NCI-H460 (cell line): ENCODE data around the gene ESD. TPM values are rescaled to one million over a fixed set of nuclear protein-coding genes. Genes with fewer than 3 reads are reported as not detected.
"Not testable (repeated sequence)": the region's sequence is repeated elsewhere in the genome, so short reads cannot be mapped to it uniquely, and the experiment has no call there.

Experiments
- DNase-seq: peaks from one replicate; pipeline ENCODE4 v3.0.0-alpha.2; 2016; ENCODE audit warnings: low read depth; ENCODE audit errors: extremely low read depth
- polyA plus RNA-seq: library from polyadenylated mRNA; depleted of rRNA; stranded (reverse); fragments of >200 nt; gene quantifications from 2 replicates; pipeline ENCODE4 v1.2.3, GENCODE V29; 2014; cell fraction: nucleus; rRNA removed
- total RNA-seq: library from RNA; depleted of rRNA; stranded (reverse); fragments of >200 nt; shearing (Covaris generic); gene quantifications from 2 replicates; pipeline ENCODE4 v1.2.3, GENCODE V29; 2014; rRNA removed

Gene ESD, protein sequence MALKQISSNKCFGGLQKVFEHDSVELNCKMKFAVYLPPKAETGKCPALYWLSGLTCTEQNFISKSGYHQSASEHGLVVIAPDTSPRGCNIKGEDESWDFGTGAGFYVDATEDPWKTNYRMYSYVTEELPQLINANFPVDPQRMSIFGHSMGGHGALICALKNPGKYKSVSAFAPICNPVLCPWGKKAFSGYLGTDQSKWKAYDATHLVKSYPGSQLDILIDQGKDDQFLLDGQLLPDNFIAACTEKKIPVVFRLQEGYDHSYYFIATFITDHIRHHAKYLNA
- 128 and 138 TPM in 2 replicates for total RNA-seq
- polyA plus RNA-seq = 93.9 and 108 TPM in 2 replicates

DNA sequence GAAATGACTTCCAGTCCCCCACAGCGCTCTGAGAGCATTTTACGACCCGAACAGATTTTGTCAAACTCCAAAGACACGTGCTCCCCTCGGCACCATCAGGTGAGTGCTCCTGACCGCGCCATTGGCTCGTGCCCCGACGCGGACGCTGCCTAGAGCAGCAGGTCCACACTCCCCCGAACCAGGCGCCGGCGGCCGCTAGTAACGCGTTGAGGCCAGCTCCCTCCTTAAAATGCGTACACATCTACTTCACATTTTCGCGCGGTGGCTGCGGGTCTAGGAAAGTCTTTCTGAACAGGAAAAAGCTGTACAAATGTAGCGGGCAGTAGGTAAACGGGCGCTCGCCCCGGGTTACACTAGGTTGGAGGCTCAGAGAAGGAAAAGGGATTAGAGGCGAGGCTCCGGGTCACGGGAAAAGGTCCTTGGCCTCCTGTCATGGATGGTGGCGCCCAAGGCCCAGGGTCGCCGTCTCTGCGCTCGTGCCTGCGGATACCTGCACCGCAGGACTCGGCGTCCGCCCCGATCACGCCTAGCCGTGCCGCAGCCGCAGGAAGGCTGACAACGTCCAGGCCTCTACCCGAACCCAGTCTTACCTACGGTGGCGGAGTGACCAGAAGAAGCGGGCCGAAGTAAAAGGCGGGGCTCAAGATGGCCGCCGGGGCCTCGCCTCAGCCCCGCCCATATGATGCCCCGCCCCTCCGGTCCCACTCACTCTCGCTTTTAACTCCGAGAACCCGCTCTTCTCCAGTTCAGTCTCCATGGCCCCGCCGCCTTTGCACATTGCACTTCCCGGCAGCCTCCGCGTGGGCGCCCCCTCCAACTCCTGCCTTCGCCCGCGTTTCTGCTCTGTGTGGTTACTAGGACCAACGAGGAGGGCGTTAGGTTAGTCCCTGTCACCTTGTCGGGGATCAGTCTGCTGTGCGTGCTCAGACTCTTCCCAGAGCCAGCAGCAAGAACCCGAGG lies at the start of gene ESD:
Gene ESD, minus strand, starts transcription at position 647 of the 960 bp plus-strand sequence. CDS start 5,748 bp downstream, outside the sequence.
- peak; percentile 81 for DNase-seq

DNA sequence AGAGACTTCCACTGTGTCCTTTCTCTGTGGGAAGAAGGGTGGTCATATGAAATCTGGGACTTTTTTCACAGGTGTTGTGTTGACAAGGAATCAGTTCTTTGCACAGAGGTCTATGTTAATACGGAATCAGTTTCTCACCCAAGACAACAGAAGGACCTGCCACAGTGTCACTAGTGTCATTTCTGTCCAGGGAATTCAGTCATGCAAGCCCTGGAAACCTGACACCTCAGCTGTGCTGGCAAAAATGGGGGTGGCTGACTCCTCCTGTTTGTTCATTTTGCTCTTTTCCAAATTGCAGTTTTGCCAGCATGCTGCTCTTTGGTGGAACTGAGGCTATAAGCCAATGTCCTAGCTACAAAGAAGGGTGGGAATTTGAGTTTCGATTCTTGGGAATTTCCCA lies 49.8 kb upstream of the ESD start:
- no peak for DNase-seq

DNA sequence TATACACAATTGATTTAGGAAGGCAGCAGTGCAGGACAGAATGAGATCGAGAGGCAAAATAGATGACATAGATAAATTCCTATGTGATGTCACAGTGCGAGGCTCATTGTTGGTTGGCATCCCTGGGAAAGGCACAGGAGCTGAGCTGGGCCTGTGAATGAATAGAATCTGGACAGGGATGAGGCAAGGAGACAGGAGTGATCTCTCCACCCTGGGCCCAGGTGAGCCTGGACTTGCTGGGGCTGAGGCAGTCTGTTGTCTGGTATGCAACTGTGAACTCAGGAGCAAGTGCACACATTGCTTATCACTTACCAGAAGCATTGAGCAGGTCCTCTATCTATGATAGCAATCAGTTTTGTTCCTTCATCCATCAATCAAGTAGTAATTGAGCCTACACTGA lies 48.2 kb upstream of the ESD start:
- no peak for DNase-seq

DNA sequence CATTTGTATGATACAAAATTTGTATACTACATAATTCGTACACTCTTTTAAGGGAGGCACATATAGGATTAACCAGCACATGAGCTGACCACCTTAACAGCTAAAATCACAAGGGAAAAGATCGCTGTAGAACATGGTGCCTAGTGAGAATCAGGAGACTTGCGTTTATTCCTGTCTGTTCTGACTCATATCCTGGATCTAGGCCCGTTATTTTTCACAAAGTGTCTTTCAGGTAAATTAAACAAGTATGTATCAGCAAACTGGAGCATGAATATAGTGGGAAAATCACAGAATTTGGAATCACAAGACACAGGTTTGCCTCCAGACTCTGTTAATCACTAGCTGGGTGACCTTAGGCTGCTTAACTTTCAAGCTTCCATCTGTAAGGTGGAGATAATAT lies 47.5 kb upstream of the ESD start:
- DNase-seq = no peak

DNA sequence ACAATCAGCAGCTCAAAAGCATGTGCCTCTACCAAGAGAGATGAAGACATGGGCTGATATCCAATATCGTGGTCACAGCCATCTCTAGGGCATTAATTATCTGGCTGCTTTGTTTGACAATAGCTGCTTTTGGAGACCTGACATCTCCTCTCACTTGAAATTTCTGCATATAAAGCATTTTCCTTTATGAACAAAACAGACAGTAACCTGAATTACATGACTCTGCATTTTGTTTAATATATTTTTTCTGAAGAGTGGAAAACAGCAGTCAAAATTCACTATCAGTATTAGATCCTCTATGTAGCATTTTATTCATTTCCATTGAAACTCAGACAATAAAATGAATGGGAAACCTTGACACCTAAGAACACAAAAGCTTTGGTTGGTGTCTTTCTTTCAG lies 42.4 kb upstream of the ESD start:
- DNase-seq = no peak

DNA sequence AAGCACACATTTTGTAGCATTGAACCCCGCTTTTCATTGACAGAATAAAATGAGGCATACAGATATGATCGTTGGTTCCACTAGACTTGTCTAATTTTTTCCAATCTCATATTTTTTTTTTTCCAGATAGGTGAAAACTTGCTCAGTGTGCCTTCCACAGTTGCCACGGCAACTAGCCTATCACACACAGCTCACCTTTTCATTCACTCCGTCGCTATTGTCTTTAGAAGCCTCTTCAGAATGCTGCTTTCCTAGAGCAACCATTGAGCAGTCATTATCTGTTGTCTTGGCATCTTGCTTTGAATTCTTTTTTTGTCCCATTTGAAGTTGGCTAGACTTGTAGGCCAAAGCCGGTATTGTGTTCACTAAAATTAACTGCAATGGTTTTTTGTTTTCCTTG lies 37.7 kb upstream of the ESD start:
- DNase-seq = no peak

DNA sequence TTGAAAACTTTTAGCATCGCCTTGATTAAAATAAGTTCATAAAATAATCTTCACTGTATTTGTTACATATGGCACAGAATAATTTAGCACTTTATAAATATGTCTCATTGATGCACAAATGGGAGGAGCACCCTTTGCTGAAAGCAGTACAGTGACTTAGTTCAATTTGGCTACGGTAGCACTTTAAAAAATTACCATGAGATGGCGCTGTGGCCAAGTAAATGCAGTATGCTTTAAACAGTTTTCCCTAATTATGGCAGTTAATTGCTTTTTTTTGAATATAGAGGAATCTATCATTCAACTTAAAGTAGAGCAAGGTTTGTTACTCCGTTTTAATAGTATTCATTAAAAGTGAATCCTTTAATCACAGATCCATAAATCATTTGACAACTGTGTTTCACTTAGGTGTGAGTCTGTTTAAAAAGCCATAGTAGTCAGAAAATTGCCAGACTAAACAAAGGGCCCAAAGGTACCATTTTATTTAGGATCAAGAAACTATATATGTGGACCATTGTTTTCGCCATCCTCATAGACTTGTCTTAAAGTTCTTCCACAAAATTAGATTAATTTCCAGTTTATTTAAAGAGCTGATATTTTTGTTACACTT lies 34.7 kb upstream of the ESD start:
- peak; percentile 35 for DNase-seq

DNA sequence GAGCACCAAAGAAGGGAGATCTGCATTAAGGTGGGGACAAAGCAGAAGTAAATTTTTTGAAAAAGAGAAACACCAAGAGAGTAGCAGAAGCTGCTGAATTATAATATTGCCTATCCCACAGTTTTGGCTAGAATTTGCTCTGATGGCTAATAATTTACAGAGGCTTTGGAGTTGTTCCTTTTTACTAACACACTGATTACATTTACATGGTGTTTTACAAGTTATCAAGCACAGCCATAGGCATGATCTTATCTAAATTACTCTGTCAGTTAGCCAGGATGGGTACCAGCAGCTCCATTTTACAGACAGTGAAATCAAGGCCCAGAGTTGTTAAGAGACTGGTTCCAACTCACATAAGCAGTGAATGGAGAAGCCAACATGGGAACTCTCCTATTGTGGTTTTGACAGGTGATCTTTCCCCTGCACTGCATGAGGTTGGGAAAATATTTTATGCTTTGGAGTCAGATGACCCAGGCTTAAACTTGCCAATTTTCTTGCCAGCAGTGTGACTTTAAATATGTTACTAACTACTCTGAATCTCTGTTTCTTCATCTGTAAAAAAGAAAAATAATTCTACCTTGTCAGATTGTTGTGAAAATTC lies 33.5 kb upstream of the ESD start:
- DNase-seq = no peak

DNA sequence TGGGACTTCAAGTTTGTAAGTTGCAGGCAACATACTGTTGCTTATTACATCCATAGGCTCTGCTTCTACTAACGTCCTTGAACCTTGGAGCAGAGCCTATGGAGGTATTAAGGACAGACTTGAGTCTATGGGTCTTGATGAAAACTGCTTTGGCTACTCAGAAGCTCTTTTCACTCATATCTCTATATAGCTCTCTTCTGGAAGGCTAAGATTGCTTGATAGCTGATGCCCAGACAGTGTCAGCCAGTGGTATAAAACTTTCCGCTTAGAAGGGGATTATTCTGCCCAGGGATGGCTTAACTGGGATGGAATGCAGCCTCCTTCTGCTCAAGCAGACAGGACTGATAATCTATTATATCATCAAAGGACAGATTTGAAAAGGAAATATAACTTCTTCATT lies 25.6 kb upstream of the ESD start:
- DNase-seq = no peak

DNA sequence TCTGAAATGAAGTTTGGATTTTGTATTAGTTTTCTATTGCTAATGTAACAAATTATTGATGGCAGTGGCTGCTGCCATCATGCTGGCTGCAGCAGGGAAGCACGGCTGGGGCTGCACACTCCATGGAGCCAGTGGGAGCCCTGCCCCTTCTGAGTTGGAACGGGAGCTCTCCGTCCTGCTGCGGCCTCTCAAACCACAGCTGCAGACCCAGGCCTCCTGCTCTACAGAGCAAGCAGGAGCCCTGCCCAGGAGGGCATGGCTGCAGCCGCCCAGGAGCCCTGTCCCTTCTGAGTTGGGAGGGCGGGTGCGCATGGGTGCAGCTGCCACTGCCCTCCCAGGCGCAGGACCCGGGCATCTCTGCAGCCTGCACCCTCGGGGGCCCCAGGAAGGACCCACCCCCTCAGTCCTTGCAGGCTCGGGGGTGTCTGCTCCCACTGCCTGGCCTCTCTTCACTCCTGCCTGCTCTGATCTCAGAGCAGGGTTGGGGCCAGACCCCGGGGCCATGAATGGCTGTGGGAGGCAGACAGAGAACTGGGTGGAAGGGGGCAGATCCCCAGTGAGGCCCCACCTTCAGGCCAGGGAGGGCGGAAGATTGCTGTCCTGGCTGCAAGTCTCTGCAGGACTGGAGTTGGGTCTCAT lies 21.0 kb upstream of the ESD start:
- no peak for DNase-seq

DNA sequence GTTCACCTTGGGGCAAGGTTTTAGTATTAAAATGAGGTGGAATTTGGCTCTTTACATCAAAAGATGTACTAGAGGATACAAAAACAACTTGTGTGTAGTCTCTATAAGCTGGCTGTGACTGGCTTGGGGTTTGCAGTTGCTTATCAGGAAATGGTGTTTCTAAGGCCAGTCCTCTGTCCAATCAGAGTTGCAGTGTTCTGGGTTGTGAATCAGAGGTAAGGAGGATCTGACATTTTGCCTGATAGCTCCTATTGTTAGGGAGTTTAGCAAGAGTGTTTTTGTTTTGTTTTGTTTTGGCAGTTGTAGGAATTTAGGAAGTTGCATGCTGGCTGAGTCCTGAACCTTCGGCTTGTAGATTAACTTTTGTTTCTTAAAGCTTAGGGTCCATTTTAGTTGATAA lies 20.1 kb upstream of the ESD start:
- DNase-seq = no peak

DNA sequence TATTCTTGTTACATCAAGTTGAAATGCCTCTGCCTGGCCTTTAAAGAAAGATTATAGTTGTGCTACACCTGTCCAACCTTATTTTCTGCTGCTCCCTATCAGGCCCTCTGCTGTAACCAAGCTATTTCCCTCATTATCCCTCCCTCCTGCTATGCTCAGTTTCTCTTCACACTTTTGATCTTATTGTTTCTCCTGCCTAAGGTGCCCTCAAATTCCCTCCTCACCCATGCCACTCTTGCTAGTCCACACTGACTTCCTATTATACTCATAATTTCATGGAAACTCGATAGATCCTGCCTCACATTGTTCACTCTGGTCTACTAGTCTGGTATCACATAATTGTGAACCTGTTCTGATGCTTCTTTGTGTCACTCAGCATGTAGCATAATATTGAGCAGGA lies 19.4 kb upstream of the ESD start:
- DNase-seq = no peak

DNA sequence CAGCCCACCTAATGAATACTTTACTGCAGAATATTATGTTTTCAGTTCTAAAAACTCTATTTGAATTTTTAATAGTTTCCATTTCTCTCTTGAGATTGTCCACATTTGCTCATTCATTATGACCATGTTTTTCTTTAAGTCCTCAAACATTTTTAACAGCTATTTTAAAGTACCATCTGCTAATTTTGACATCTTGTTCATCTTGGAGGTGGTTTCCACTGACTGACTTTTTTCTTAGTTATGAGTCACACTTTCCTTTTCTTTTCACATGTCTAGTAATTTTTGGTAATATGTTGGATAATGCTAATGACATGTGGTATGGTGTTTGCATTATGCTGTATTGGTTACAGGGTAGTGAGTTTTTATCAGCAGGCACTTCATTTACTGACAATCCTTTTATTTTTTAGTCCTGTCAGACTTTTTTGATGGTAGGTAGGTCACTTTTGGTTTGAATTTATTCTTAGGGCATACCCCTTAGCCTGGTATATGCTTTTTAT lies 15.4 kb upstream of the ESD start:
- no peak for DNase-seq

DNA sequence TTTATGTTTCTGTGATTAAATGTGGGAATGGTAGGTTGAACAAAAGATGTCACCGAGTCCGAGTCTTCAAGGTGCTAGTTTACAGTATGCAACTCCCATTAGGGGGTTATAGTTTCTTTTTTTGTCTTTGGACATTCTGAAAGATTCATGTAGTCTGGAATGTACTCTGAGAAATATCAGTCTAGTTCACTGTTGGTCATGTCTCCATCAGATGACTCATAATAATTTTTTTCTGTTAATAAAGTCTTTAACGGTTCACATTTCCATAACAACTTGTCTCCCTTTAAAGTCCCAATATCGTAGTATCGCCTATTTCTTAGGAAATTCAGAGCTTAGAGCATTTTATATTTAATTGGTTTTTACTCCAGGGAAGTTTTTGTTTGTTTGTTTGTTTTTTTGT lies 13.5 kb upstream of the ESD start:
- no peak for DNase-seq

DNA sequence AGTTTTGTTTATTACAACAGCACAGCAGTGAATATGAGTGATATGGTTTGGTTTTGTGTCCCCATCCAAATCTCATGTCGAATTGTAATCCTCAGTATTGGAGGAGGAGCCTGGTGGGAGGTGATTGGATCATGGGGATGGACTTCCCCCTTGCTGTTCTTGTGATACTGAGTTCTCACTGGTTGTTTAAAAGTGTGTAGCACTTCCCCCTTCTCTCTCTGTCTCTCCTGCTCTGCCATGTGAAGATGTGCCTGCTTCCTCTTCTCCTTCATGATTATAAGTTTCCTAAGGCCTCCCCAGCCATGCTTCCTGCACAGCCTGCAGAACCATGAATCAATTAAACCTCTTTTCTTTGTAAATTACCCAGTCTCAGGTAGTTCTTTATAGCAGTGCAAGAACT lies 8.0 kb upstream of the ESD start:
- DNase-seq = not testable (repeated sequence)

DNA sequence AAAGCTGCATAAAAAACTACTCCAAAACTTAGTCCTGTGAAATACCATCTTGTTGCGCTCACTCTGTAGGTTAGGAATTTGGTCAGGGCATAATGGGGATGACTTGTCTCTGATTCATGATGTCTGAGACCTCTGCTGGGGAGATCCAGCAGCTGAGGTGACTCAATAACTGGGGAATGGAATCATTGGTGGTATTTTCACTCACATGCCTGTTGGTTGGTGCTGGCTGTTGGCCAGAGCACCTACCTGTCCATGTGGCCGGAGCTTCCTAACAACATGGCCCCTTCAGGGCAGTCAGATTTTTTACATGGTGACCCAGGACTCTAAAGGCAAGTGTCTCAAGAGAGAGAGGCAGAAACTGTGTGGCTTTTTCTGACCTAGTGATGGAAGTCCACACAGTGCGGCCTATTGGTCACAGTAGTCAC lies 7.4 kb upstream of the ESD start:
- DNase-seq = peak; percentile 4

DNA sequence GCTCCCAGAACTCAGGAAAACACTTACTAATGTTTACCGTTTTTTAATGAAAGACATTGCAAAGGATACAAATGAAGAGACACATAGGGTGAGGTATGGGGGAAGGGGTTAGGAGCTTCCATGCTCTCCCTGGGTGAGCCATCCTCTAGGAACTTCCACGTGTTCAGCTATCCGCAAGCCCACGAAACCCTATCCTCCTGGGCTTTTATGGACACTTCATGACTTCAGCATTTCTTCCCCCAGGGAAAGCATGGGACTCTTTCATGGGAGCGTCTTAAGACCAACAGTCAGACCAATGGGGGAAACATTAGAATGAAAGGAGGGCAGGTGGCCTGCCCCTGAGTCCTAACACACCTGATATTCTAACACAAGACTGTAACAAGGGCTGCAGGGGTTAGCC lies 6.6 kb upstream of the ESD start:
- DNase-seq = no peak

DNA sequence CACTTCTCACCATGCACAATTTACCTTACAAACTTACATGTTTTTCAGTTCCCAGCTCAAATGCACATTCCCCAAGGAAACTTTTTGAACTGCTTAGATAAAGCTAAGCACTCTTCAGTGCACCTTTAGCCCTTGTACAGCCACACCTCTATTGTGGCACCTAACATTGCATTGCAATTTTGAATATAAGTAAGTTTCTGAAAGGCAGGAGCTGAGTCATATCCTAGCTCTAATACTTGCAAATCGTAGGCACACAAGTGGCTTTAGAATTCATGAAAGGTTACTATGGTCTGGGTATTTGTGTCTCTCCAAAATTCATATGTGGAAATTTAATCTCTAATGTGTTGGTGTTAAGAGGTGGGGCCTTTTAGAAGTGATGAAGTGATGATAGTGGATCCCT lies 4.9 kb upstream of the ESD start:
- no peak for DNase-seq

DNA sequence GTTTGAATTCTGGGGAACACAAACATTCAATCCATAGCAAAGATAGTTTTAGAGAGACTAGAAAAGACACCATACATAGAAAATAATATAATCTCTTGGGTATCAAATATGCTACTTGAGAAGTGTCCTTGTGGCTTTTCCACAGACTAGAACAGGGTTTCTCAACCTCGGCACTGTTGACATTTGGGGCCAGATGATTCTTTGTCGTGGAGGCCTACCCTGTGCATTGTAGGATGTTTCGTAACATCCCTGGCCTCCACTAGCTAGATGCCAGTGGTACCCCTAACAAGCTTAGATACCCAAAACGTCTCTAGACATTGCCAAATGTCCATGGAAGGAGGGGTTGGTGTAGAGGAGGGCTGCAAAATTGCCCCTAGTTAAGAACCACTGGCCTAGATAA lies 2.2 kb upstream of the ESD start:
- no peak for DNase-seq

DNA sequence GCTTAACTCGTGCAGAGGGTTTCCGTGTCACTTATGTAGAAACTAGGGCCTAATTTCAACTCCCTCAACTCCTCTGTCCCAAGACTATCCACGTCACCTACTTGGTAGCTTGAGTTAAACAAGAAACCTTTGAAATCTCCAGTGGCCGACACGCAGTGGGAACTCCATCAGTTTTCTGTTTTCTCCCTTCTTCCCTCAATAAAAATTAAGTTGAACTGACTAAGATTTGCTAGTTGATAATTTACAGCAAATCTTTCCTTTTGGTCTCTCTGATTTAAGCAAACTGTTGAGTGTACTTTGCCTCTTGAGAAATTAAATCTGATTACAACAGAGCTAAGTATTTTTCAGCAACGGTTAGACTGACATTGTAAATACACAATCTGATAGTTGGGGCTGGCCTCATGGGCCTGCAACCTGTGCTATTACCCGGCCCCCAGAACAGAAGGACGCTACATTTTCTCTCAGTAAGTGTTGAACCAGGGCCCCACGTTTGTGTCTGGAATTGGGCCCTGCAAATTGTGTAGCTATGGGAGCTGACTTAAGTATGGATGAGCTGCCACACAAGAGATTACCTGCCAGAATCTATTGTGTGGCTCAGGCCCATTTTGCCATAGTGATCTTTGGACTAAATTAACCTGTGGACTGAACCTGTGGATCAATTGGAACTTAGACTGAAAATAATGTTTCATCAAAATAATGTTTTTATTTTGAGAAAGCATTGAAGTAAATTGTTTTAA lies 708 bp upstream of the ESD start:
- no peak for DNase-seq
